Thyroid gland (tissue), 4 donors: ENCODE results near the gene KRTAP10-4.

Source experiments
- CTCF ChIP-seq, 6 experiments: fragments of 200-600 bp in 3 of 6; fragments of 450-650 bp in 3 of 6; sonication (generic) in 3 of 6; IDR thresholded peaks; one replicate each; pipeline ENCODE4 v1.5.1; 2016 to 2019; ENCODE audit warnings: antibody characterized with exemption in 6 of 6, mild to moderate bottlenecking in 2 of 6, inconsistent platforms in 1 of 6, moderate library complexity in 1 of 6
- POLR2A ChIP-seq, 2 donors: fragments of 450-650 bp; IDR thresholded peaks; one replicate each; pipeline ENCODE4 v1.6.1; 2017; ENCODE audit warnings: antibody characterized with exemption in 2 of 2, mild to moderate bottlenecking in 2 of 2, moderate library complexity in 1 of 2

- TF ChIP-seq CTCF (IDR thresholded peaks at IDR 0.05) (no peak), POLR2A (IDR thresholded peaks at IDR 0.05) (no peak)
Measured at GRCh38 chr21:44590311-44590721, 16.8 kb downstream of the KRTAP10-4 start.
